Lower lobe of right lung (tissue), 2 donors: ENCODE data around the gene JAKMIP1. TPM values are rescaled to one million over a fixed set of nuclear protein-coding genes. Genes with fewer than 3 reads are reported as not detected.
"Not testable (repeated sequence)": the region's sequence is repeated elsewhere in the genome, so short reads cannot be mapped to it uniquely, and the experiment has no call there.

Experiments
- ATAC-seq, 2 donors: fragments of 200-7000 bp; cut with Tn5 transposase; one replicate each; pipeline ENCODE4 v1.9.1; 2020 to 2022; ENCODE audit warnings: mild to moderate bottlenecking in 2 of 2, moderate library complexity in 2 of 2
- DNase-seq: peaks from one replicate; pipeline ENCODE4 v3.0.0-alpha.2; 2020
- H3K27ac ChIP-seq: fragments of 200-600 bp; one replicate; pipeline ENCODE4 v1.8.0; 2022
- H3K27me3 ChIP-seq: fragments of 200-600 bp; one replicate; pipeline ENCODE4 v1.8.0; 2022; ENCODE audit warnings: low read depth
- H3K36me3 ChIP-seq: fragments of 200-600 bp; one replicate; pipeline ENCODE4 v1.8.0; 2022; ENCODE audit warnings: mild to moderate bottlenecking
- H3K4me1 ChIP-seq: fragments of 200-600 bp; one replicate; pipeline ENCODE4 v1.8.0; 2022
- H3K4me3 ChIP-seq: fragments of 200-600 bp; one replicate; pipeline ENCODE4 v1.8.0; 2022; ENCODE audit warnings: mild to moderate bottlenecking
- H3K9me3 ChIP-seq: fragments of 200-600 bp; one replicate; pipeline ENCODE4 v1.8.0; 2022
- CTCF ChIP-seq: fragments of 200-600 bp; IDR thresholded peaks from one replicate; pipeline ENCODE4 v1.8.0; 2022; ENCODE audit warnings: antibody characterized with exemption, mild to moderate bottlenecking
- intact Hi-C: fragments of 100-400 bp; cut with DNase I; formaldehyde crosslinking; loops from one replicate; pipeline ENCODE4 v1.11.0; 2022
- total RNA-seq: library from RNA; stranded (reverse); fragmentation: NEBNext Ultra II Directional; extraction: Animal tissue kit (Norgen Biotek cat#: 25700); gene quantifications from one replicate; pipeline ENCODE4 v1.2.1, GENCODE V29; 2021
- donor health status: DM: no; HTN: yes; CAD: no; lungs with severe emphysema.

JAKMIP1 gene
- total RNA-seq, 1 donor from 2014 or later, result 0.65 TPM

DNA sequence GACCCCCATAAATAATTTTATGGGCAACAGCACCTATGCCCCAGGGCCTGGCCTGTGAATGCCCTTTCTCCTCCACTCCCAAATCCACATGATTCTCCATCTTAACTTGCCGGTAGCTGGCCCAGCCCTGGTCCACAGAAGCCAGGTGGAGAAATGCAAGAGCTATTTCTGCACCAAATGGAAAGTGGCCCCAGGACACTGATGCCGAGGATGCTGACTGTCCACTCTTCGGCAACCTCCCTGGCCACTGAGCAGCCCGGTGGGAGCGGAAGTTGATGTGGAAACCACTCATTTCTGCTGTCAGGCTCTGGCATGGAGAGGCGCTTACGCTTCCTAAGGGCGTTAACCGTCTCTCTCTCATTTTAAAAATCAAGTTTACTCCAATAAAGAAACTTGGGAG lies 58.8 kb downstream of the JAKMIP1 start:
- intact Hi-C loops, result no loop called here
- Histone ChIP-seq H3K4me1 (no peaks in the 10 kb centered on the region), H3K4me3 (no peak overlapping the region), H3K27ac (no peak overlapping the region), H3K9me3 (no peaks in the 10 kb centered on the region), H3K27me3 (no peaks in the 10 kb centered on the region), H3K36me3 (no peaks in the 10 kb centered on the region)
- DNase-seq (no peak), ATAC-seq (no peak)
- TF ChIP-seq CTCF, result no peak

GRCh38 chr4:6141021-6141420 lies 59.3 kb downstream of the JAKMIP1 start:
- H3K36me3 ChIP-seq, intact Hi-C loops, H3K27me3 ChIP-seq, H3K27ac ChIP-seq, DNase-seq, H3K4me3 ChIP-seq, H3K9me3 ChIP-seq, H3K4me1 ChIP-seq, ATAC-seq: not testable (repeated sequence)

DNA sequence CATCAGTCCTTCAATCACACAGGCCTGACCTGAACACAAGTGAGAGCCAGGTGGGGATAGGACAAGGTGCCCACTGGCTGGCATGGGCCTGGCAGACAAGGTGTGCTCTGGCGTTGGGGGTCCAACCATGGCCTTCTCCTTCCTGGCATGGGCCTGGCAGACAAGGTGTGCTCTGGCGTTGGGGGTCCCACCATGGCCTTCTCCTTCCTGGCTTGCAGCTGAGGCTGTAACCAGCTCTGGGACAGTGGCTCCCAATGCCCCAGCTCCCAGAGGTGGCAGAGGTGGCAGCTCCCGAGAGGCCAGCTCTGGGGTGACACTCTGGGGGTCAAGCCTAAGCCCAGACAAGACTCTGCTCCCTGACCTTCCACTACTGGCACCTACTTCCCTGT lies 62.6 kb downstream of the JAKMIP1 start:
- intact Hi-C loops, result no loop called here
- no peaks in the 10 kb centered on the region for H3K4me1 ChIP-seq
- TF ChIP-seq CTCF, result no peak
- no peak for ATAC-seq
- no peaks in the 10 kb centered on the region for H3K9me3 ChIP-seq
- no peak overlapping the region for H3K4me3 ChIP-seq
- H3K36me3 ChIP-seq, result no peaks in the 10 kb centered on the region
- H3K27ac ChIP-seq, result no peak overlapping the region
- no peak for DNase-seq
- H3K27me3 ChIP-seq, result no peaks in the 10 kb centered on the region

- intact Hi-C loops, result no loop called here
- H3K4me1 ChIP-seq, result no peaks in the 10 kb centered on the region
- TF ChIP-seq CTCF, result no peak
- ATAC-seq (no peak), DNase-seq (no peak)
- H3K27ac ChIP-seq, result no peak overlapping the region
- H3K36me3 ChIP-seq, result no peaks in the 10 kb centered on the region
- H3K9me3 ChIP-seq, result no peaks in the 10 kb centered on the region
- H3K4me3 ChIP-seq, result no peak overlapping the region
- H3K27me3 ChIP-seq, result no peaks in the 10 kb centered on the region
These were observed 63.2 kb downstream of the JAKMIP1 start for GRCh38 chr4:6137027-6137746.

DNA sequence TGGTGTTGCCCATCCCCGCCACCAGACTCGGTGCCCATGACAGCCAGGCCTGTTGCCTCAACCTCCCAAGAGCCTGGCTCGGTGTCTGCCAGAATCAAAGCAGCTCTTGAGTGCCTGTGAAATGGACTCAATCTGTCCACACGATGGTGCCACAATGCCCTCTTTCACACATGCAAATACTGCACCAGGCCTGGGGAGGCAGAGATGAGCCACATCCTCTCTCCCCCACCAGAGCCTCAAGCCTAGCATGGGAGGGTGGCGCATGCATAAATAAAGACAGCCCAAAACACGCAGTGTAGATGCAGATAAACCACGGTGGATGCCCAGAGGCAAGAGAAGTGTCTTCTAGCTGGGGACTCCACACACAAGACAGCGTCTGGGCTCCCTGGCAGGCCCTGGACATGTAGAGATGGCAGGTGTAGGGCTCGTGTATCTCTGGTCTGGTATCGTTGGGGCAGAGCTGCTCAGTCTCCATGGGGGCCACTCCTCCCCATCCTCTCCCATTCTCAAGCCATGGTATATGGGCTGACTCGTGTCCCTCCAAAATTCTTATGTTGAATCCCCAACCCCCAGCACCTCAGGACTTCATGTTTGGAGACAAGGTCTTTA lies 65.6 kb downstream of the JAKMIP1 start:
- peak; percentile 7 for TF ChIP-seq CTCF
- H3K9me3 ChIP-seq, result no peaks in the 10 kb centered on the region
- no peaks in the 10 kb centered on the region for H3K36me3 ChIP-seq
- no peaks in the 10 kb centered on the region for H3K27me3 ChIP-seq
- ATAC-seq (peak; percentile 29 to 62), DNase-seq (no peak)
- intact Hi-C loops, result no loop called here
- no peak overlapping the region for H3K27ac ChIP-seq
- H3K4me1 ChIP-seq, result no peaks in the 10 kb centered on the region
- no peak overlapping the region for H3K4me3 ChIP-seq

- Histone ChIP-seq H3K27me3 (no peaks in the 10 kb centered on the region), H3K27ac (no peak overlapping the region), H3K9me3 (no peaks in the 10 kb centered on the region), H3K4me3 (no peak overlapping the region), H3K4me1 (no peaks in the 10 kb centered on the region), H3K36me3 (no peaks in the 10 kb centered on the region)
- intact Hi-C loops, result no loop called here
- ATAC-seq, result no peak
- no peak for TF ChIP-seq CTCF
- DNase-seq, result no peak
These were observed 67.6 kb downstream of the JAKMIP1 start for GRCh38 chr4:6132716-6133115.
